GM19324 (cell line): Measurements from ENCODE around the gene COL26A1.
"Not testable (repeated sequence)": the region's sequence is repeated elsewhere in the genome, so short reads cannot be mapped to it uniquely, and the experiment has no call there.

Experiments
- ATAC-seq: cut with Tn5 transposase; IDR thresholded peaks from one replicate; pipeline ENCODE4 v1.9.1; 2021; ENCODE audit warnings: mild to moderate bottlenecking, moderate library complexity; ENCODE audit not compliant: unreplicated experiment, low FRiP score

Gene COL26A1

GRCh38 chr7:101547022-101547915, 184.6 kb downstream of the COL26A1 start:
- ATAC-seq, result no peak

GRCh38 chr7:101547916-101548661, 185.4 kb downstream of the COL26A1 start:
- no peak for ATAC-seq

GRCh38 chr7:101549734-101550133, 187.1 kb downstream of the COL26A1 start:
- no peak for ATAC-seq

- ATAC-seq, result no peak
Observed at GRCh38 chr7:101550641-101551541, 188.2 kb downstream of the COL26A1 start.

GRCh38 chr7:101553018-101553770, 190.5 kb downstream of the COL26A1 start:
- ATAC-seq, result no peak

GRCh38 chr7:101553771-101554445, 191.2 kb downstream of the COL26A1 start:
- ATAC-seq, result no peak

GRCh38 chr7:101554584-101555268, 192.1 kb downstream of the COL26A1 start:
- ATAC-seq, result no peak

- no peak for ATAC-seq
Observed at GRCh38 chr7:101555269-101555920, 192.7 kb downstream of the COL26A1 start.

GRCh38 chr7:101555921-101556275, 193.2 kb downstream of the COL26A1 start:
- ATAC-seq, result no peak

GRCh38 chr7:101556453-101556968, 193.8 kb downstream of the COL26A1 start:
- no peak for ATAC-seq

GRCh38 chr7:101557421-101557820, 194.7 kb downstream of the COL26A1 start:
- no peak for ATAC-seq

GRCh38 chr7:101557978-101558741, 195.5 kb downstream of the COL26A1 start:
- no peak for ATAC-seq

- ATAC-seq, result no peak
Observed at GRCh38 chr7:101558742-101559325, 196.2 kb downstream of the COL26A1 start.

GRCh38 chr7:101559586-101559985, 196.9 kb downstream of the COL26A1 start:
- ATAC-seq, result no peak

- ATAC-seq, result not testable (repeated sequence)
Observed at GRCh38 chr7:101560021-101560420, 197.3 kb downstream of the COL26A1 start.

- ATAC-seq, result no peak
Observed at GRCh38 chr7:101560856-101561255, 198.2 kb downstream of the COL26A1 start.

GRCh38 chr7:101561293-101561692, 198.6 kb downstream of the COL26A1 start:
- ATAC-seq, result not testable (repeated sequence)
